ENCODE measurements around the gene CLMN. TPM values are rescaled to one million over a fixed set of nuclear protein-coding genes. Genes with fewer than 3 reads are reported as not detected.

CLMN gene
- total RNA-seq, 1 experiment from 2014 or later: 111 TPM

- no peaks in the 10 kb centered on the region for H3K27me3 Mint-ChIP-seq (ENCODE audit: unreplicated experiment)
- H3K4me3 Mint-ChIP-seq (ENCODE audit: low read depth, unreplicated experiment): peak overlapping the region; percentile 20
- no TSS peak for BruUV-seq (replicated peaks)
- DNase-seq: peak; percentile 86
- H3K36me3 Mint-ChIP-seq (ENCODE audit: insufficient read depth, unreplicated experiment): peaks cover 6% of the 10 kb centered on the region
- intact Hi-C loops (cut with micrococcal nuclease; ENCODE audit: unreplicated experiment): no loop called here
- peak overlapping the region; percentile 80 for H3K27ac Mint-ChIP-seq (ENCODE audit: unreplicated experiment)
- H3K4me1 Mint-ChIP-seq (ENCODE audit: low read depth, unreplicated experiment): peaks cover 25% of the 10 kb centered on the region
- TF ChIP-seq CTCF (IDR thresholded peaks at IDR 0.05; ENCODE audit: unreplicated experiment): no peak
- H3K9me3 Mint-ChIP-seq (ENCODE audit: low read depth, unreplicated experiment): no peaks in the 10 kb centered on the region
- CTCF ChIA-PET: no interaction called here
Measured at GRCh38 chr14:95255487-95255886, 64.2 kb downstream of the CLMN start.

- DNase-seq: no peak
- intact Hi-C loops (cut with micrococcal nuclease; ENCODE audit: unreplicated experiment): no loop called here
- H3K27me3 Mint-ChIP-seq (ENCODE audit: unreplicated experiment): no peaks in the 10 kb centered on the region
Measured at GRCh38 chr14:95255013-95255412, 64.7 kb downstream of the CLMN start.

GRCh38 chr14:95254288-95254687, 65.4 kb downstream of the CLMN start:
- intact Hi-C loops (cut with micrococcal nuclease; ENCODE audit: unreplicated experiment): no loop called here
- no peak for TF ChIP-seq CTCF (IDR thresholded peaks at IDR 0.05; ENCODE audit: unreplicated experiment)
- CTCF ChIA-PET: no interaction called here
- H3K27ac Mint-ChIP-seq (ENCODE audit: unreplicated experiment): peak overlapping the region; percentile 80
- H3K9me3 Mint-ChIP-seq (ENCODE audit: low read depth, unreplicated experiment): no peaks in the 10 kb centered on the region
- DNase-seq: no peak
- peaks cover 37% of the 10 kb centered on the region for H3K4me1 Mint-ChIP-seq (ENCODE audit: low read depth, unreplicated experiment)
- no TSS peak for BruUV-seq (replicated peaks)
- H3K36me3 Mint-ChIP-seq (ENCODE audit: insufficient read depth, unreplicated experiment): peaks cover 10% of the 10 kb centered on the region
- no peak overlapping the region for H3K4me3 Mint-ChIP-seq (ENCODE audit: low read depth, unreplicated experiment)
- no peaks in the 10 kb centered on the region for H3K27me3 Mint-ChIP-seq (ENCODE audit: unreplicated experiment)

More at GRCh38 chr14:95255013-95255412, 64.7 kb downstream of the CLMN start:
- peak overlapping the region; percentile 20 for H3K4me3 Mint-ChIP-seq (ENCODE audit: low read depth, unreplicated experiment)
- CTCF ChIA-PET: no interaction called here
- H3K4me1 Mint-ChIP-seq (ENCODE audit: low read depth, unreplicated experiment): peaks cover 30% of the 10 kb centered on the region
- H3K9me3 Mint-ChIP-seq (ENCODE audit: low read depth, unreplicated experiment): no peaks in the 10 kb centered on the region
- BruUV-seq (replicated peaks): no TSS peak
- peaks cover 6% of the 10 kb centered on the region for H3K36me3 Mint-ChIP-seq (ENCODE audit: insufficient read depth, unreplicated experiment)
- peak overlapping the region; percentile 80 for H3K27ac Mint-ChIP-seq (ENCODE audit: unreplicated experiment)
- TF ChIP-seq CTCF (IDR thresholded peaks at IDR 0.05; ENCODE audit: unreplicated experiment): no peak

GRCh38 chr14:95253039-95253630, 66.6 kb downstream of the CLMN start:
- DNase-seq: no peak
- no peak overlapping the region for H3K27ac Mint-ChIP-seq (ENCODE audit: unreplicated experiment)
- no peaks in the 10 kb centered on the region for H3K9me3 Mint-ChIP-seq (ENCODE audit: low read depth, unreplicated experiment)
- H3K36me3 Mint-ChIP-seq (ENCODE audit: insufficient read depth, unreplicated experiment): peaks cover 16% of the 10 kb centered on the region
- CTCF ChIA-PET: no interaction called here
- H3K4me3 Mint-ChIP-seq (ENCODE audit: low read depth, unreplicated experiment): no peak overlapping the region
- no peaks in the 10 kb centered on the region for H3K27me3 Mint-ChIP-seq (ENCODE audit: unreplicated experiment)
- no TSS peak for BruUV-seq (replicated peaks)
- H3K4me1 Mint-ChIP-seq (ENCODE audit: low read depth, unreplicated experiment): peaks cover 49% of the 10 kb centered on the region
- no peak for TF ChIP-seq CTCF (IDR thresholded peaks at IDR 0.05; ENCODE audit: unreplicated experiment)
- intact Hi-C loops (cut with micrococcal nuclease; ENCODE audit: unreplicated experiment): no loop called here

All from Calu3 (cell line).